Panc1 (cell line): ENCODE measurements around the gene CEP55.

Experiments used
- POLR2AphosphoS5 ChIP-seq: IDR thresholded peaks from 2 replicates; pipeline ENCODE4 v1.6.1; 2012; ENCODE audit warnings: mild to moderate bottlenecking, low read depth, low read length, moderate library complexity
- SIN3A ChIP-seq: IDR thresholded peaks from 2 replicates; pipeline ENCODE4 v1.6.1; 2012; ENCODE audit warnings: low read depth, mild to moderate bottlenecking, low read length, moderate library complexity, borderline replicate concordance; ENCODE audit not compliant: insufficient read depth
- TCF7L2 ChIP-seq: IDR thresholded peaks from 2 replicates; pipeline ENCODE4 v1.6.1; 2011; ENCODE audit warnings: mild to moderate bottlenecking, low read depth, low read length, inconsistent platforms
- TF ChIP-seq, protein P1 (sequence below): fragments of 450-650 bp; IDR thresholded peaks from 2 replicates; pipeline ENCODE4 v1.5.1; 2017; ENCODE audit warnings: mild to moderate bottlenecking
- TF ChIP-seq, protein P2 (sequence below), 2 experiments: IDR thresholded peaks; 2 replicates each; pipeline ENCODE4 v1.6.1; 2011 to 2012; ENCODE audit warnings: low read depth in 2 of 2, control low read depth in 1 of 2, low read length in 1 of 2, mild to moderate bottlenecking in 1 of 2, moderate library complexity in 1 of 2; ENCODE audit not compliant: insufficient read depth in 1 of 2

- TF ChIP-seq, protein P1, sequence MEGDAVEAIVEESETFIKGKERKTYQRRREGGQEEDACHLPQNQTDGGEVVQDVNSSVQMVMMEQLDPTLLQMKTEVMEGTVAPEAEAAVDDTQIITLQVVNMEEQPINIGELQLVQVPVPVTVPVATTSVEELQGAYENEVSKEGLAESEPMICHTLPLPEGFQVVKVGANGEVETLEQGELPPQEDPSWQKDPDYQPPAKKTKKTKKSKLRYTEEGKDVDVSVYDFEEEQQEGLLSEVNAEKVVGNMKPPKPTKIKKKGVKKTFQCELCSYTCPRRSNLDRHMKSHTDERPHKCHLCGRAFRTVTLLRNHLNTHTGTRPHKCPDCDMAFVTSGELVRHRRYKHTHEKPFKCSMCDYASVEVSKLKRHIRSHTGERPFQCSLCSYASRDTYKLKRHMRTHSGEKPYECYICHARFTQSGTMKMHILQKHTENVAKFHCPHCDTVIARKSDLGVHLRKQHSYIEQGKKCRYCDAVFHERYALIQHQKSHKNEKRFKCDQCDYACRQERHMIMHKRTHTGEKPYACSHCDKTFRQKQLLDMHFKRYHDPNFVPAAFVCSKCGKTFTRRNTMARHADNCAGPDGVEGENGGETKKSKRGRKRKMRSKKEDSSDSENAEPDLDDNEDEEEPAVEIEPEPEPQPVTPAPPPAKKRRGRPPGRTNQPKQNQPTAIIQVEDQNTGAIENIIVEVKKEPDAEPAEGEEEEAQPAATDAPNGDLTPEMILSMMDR = peak; percentile 95
- TF ChIP-seq, protein P2, sequence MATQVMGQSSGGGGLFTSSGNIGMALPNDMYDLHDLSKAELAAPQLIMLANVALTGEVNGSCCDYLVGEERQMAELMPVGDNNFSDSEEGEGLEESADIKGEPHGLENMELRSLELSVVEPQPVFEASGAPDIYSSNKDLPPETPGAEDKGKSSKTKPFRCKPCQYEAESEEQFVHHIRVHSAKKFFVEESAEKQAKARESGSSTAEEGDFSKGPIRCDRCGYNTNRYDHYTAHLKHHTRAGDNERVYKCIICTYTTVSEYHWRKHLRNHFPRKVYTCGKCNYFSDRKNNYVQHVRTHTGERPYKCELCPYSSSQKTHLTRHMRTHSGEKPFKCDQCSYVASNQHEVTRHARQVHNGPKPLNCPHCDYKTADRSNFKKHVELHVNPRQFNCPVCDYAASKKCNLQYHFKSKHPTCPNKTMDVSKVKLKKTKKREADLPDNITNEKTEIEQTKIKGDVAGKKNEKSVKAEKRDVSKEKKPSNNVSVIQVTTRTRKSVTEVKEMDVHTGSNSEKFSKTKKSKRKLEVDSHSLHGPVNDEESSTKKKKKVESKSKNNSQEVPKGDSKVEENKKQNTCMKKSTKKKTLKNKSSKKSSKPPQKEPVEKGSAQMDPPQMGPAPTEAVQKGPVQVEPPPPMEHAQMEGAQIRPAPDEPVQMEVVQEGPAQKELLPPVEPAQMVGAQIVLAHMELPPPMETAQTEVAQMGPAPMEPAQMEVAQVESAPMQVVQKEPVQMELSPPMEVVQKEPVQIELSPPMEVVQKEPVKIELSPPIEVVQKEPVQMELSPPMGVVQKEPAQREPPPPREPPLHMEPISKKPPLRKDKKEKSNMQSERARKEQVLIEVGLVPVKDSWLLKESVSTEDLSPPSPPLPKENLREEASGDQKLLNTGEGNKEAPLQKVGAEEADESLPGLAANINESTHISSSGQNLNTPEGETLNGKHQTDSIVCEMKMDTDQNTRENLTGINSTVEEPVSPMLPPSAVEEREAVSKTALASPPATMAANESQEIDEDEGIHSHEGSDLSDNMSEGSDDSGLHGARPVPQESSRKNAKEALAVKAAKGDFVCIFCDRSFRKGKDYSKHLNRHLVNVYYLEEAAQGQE (IDR thresholded peaks at IDR 0.05; ENCODE audit: insufficient read depth in 1 of 2, low read depth in 2 of 2, low read length in 1 of 2) = no peak
- no peak for TF ChIP-seq POLR2AphosphoS5
- no peak for TF ChIP-seq TCF7L2
- TF ChIP-seq SIN3A = no peak
These were observed 45.3 kb downstream of the CEP55 start for GRCh38 chr10:93541402-93542357.
